ENCODE measurements around the gene NPEPL1.

The NPEPL1 gene

GRCh38 chr20:58702161-58702510, 9.5 kb downstream of the NPEPL1 start:
- DNase-seq: no peak

GRCh38 chr20:58702859-58703648, 10.5 kb downstream of the NPEPL1 start:
- DNase-seq: peak; percentile 29

- no peak for DNase-seq
Measured at GRCh38 chr20:58703765-58704371, 11.3 kb downstream of the NPEPL1 start.

DNA sequence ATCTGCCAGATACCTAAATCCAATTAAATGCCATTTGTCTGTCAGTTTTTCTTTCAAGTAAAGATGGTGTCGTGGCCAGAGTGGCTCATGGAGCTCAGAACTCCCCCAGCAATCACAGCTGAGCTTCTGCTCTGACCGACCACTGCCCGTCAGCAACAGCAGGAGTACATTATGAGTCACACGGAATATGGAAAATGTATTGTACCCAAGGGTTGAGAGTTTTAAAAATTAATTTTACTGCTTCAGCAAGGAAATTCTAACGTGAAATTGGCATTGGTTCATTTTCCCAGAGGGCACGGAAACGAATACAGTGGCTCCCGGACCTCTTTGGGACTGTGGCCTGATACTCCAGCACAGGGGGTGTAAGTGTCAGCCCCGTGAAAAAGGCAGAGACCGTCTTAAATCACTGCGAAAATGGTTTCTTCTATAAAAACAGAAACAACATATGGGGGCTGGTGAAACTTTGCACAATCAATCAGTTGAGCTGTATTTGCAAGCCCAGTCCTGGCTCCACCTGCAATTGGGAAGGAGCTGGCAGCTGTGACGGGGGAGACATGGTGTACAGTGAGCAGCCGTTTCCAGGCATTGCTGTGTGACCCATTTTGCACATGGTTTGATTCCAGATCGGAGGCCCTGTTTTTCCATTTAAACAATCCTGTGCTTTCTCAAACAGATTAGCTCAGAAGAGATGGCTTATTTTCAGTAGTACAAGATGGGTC, 12.8 kb downstream of the NPEPL1 start:
- DNase-seq: no peak

DNA sequence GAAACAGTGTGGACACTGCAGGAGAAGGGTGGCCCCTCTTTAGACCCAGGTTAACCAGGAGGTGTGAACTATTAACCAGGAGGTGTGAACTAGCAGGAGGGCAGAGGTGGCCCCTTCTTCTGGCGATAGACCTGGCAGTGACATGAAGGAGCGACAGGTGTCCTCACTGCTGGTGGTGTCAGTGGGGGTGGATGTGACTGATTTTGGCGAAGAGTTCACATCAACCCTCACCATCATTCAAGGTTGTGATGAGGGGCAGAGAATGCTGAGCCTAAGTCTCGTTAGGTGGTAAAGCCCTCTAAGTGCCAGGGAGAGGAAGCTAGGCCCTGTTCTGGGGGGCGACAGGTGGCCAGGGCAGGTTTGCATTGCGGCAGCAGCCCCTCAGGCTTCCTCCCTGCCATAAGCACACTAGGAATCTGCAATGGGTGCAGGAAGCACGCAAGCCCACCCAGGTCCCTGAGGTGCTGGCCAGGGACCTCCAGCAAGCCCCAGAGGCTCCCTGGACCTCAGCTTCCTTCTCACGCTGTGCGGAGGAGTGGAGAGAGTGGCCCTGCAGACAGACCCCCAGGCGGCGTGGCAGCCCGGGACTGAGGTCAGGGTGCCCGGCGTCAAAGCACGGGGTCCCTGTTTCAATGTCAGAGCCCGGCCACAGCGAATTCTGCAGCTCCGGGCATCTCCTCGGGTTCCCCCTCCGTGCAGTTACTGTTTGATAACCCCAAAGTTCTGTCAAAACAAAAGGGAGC, 13.7 kb downstream of the NPEPL1 start:
- DNase-seq: no peak

- no peak for DNase-seq
Measured at GRCh38 chr20:58706975-58707681, 14.5 kb downstream of the NPEPL1 start.

DNA sequence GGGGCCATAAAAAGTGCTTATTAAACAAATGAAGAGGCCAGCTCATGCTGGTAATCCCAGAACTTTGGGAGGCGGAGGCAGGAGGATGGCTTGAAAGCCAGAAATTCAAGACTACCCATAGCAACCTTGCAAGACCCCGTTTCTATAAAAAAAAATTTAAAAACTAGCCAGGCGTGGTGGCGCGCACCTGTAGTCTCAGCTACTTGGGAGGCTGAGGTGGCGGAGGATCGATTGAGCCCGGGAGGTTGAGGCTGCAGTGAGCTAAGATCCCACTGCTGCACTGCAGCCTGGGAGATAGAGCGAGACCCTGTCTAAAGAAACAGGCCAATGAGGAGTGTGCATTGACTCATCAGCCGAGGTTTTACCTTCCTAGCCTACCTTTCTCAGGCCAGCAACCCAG, 15.2 kb downstream of the NPEPL1 start:
- no peak for DNase-seq

GRCh38 chr20:58708246-58708931, 15.8 kb downstream of the NPEPL1 start:
- no peak for DNase-seq

GRCh38 chr20:58709013-58709702, 16.6 kb downstream of the NPEPL1 start:
- DNase-seq: no peak

- no peak for DNase-seq
Measured at GRCh38 chr20:58709703-58710039, 17.1 kb downstream of the NPEPL1 start.

- no peak for DNase-seq
Measured at GRCh38 chr20:58710481-58711265, 18.1 kb downstream of the NPEPL1 start.

DNA sequence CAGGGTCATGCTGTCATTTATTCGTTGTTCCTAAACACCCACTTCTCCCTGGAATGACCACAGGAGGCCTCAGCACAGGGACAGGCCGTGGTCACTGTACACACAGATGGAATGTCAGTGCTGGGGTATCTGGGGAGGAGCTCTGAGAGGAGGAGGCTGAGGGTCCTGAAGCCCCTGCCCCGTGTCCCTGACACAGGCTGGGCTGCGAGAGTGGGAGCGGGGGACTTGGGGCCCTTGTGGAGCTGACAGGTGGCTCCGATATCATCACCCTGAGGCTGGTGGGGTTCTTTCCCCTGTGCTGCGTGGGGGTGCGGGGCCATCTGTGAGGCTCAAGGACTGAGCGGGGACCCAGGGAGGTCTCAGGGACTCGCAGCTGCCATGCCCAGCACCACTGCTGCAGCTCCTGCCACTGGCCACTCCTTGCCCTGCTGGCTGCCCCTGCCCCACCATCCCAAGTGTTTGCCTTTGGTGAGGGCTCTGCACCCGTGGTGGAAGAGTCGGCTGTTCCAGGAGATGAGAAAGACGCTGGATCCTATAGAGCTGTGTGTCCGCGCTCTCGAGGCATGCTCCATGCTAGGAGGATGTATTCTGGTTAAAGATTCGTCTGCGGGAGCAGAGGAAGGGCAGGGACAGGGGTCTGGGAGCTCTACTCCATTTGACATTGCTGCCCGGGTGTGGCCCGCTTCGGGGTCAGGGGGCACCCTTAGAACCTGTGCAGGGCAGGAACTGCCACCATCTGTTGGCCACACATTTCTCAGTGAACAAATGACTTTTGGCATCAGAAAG, 18.9 kb downstream of the NPEPL1 start:
- DNase-seq: no peak

DNA sequence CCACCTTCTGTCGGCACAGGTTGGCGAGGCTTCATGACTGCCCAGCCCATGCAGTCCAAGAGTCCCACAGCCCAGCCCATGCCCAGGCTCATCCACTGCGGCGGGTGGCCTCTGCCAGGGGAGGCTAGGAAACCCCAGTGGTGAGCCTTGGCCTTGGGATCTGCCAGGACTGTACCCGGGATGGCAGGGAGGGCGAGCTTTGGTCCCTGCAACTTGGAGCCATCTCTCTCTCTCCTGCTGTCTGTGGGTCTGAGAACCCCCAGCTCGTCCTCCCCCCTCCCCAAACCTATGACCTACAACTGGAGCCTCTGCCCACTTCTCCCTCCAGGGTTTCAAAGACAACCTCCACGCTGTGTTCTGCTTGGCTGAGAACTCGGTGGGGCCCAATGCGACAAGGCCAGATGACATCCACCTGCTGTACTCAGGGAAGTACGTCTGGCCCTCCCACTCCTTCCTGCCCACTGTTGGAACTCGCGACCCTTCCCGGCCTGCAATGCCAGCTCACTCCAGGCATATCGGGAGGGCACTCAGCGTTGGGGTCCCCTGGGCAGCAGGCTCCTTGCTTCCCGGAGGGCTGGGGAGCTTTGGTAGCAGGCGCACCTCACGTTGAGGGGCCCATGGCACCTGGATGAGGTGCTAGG, 19.7 kb downstream of the NPEPL1 start:
- no peak for DNase-seq

GRCh38 chr20:58712806-58713731, 20.5 kb downstream of the NPEPL1 start:
- DNase-seq: no peak

DNA sequence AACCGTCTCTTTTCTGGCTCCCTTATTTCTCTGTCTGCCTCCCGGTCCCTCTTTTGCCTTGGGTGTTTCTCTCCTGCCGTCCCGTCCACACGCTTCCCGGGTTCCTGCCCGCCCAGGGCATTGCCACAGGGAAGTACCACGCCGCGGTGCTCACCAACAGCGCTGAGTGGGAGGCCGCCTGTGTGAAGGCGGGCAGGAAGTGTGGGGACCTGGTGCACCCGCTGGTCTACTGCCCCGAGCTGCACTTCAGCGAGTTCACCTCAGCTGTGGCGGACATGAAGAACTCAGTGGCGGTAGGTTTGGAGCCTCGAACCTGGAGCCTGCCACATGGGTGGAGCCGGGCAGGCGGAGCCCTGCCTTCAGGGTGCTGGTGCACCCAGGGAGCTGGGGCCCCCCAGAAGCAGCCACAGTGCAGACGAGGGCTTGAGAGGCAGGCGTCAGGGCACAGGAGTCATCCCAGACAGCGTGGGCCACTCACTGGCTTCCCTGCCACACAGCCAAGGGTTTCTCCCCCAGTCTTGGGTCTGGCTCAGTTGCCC, 21.3 kb downstream of the NPEPL1 start:
- no peak for DNase-seq

DNA sequence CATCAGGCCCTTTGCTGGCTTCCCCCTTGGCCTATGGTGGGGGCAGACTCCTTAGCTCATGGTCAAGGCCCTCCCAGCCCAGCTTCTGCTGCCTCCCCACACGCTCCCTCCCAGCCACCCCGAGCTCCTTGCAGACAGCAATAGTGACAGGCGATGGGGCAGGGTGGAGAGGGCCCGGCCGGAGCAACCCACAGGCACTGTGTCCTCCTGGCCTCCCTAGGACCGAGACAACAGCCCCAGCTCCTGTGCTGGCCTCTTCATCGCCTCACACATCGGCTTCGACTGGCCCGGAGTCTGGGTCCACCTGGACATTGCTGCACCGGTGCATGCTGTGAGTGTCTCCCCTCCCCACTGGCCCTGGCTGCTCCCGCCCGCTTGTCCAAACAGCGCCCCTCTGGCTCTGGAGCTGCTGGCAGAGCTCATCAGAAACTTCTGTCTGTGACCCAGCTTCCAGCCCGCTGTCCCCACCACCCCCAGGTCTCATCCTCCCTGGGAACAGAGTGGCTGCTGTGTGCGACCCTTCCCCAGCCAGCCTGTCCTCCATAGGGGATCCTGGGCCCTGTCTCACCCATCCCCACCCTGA, 21.8 kb downstream of the NPEPL1 start:
- DNase-seq: peak; percentile 1

DNA sequence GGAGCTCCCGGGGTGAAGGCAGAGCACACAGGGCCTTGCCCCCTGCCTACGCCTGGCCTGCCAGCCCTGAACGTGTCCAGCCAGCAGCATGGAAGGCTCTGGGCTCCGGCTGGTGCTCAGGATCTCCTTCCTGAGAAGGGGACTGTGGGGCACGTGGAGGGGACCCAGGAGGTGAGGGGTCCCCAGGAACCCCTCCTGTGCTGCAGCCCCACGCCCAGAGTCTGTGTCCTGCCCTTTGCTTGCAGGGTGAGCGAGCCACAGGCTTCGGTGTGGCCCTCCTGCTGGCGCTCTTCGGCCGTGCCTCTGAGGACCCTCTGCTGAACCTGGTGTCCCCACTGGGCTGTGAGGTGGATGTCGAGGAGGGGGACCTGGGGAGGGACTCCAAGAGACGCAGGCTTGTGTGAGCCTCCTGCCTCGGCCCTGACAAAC, 22.3 kb downstream of the NPEPL1 start:
- DNase-seq: no peak

Data from CD4-positive, alpha-beta T cell treated with Interleukin-17A for 4 hours (primary cell).